ENCODE measurements around the gene DKK3. TPM values are rescaled to one million over a fixed set of nuclear protein-coding genes. Genes with fewer than 3 reads are reported as not detected.

Gene DKK3
- total RNA-seq, 1 donor: 72.4 TPM

DNA sequence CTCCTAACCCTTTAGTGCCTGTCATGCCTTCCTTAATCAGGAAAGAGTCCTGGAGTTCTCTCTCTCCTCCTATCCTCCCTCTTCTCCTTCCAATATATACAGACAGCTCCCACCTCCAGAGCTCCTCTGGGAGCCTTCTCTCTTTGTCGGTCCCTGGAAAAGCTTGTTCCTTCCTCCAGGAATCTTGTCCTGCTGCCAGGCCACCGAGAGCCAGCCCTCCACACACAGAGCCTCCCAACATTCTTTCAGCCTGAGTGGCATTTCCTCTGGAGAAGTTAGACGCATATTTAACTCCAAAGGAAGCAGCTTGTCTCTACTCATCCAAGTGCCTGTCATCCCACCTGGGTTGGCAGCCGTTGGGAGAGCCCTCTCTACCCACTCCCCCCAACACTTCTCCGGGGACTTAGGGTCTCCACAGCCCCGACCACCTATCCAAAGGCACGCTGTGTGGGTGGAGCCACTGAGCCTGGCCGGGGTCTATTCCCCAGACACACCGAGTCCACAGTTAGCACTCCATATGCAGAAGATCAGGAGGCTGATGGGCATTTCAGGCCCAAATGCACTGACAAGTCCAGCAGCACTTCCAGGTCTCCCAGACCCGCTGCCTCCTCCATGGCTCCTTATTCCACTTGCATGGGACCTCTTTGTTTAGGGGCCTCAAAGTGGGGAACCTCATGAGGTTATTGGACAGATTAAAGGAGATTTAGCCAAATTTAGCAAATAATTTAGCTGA is 31.1 kb downstream of the DKK3 start:
- TF ChIP-seq, protein P1, sequence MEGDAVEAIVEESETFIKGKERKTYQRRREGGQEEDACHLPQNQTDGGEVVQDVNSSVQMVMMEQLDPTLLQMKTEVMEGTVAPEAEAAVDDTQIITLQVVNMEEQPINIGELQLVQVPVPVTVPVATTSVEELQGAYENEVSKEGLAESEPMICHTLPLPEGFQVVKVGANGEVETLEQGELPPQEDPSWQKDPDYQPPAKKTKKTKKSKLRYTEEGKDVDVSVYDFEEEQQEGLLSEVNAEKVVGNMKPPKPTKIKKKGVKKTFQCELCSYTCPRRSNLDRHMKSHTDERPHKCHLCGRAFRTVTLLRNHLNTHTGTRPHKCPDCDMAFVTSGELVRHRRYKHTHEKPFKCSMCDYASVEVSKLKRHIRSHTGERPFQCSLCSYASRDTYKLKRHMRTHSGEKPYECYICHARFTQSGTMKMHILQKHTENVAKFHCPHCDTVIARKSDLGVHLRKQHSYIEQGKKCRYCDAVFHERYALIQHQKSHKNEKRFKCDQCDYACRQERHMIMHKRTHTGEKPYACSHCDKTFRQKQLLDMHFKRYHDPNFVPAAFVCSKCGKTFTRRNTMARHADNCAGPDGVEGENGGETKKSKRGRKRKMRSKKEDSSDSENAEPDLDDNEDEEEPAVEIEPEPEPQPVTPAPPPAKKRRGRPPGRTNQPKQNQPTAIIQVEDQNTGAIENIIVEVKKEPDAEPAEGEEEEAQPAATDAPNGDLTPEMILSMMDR (IDR thresholded peaks at IDR 0.05; ENCODE audit: extremely low read depth, low read depth, low read length): no peak
- peak; percentile 96 for DNase-seq (ENCODE audit: insufficient read length, low spot score, missing footprints)
- no peaks in the 10 kb centered on the region for H3K36me3 ChIP-seq (ENCODE audit: insufficient read depth, low read length)
- peak overlapping the region; percentile 8 for H3K4me3 ChIP-seq (ENCODE audit: insufficient read depth, low read length)
- peak overlapping the region; percentile 67 for H3K4me2 ChIP-seq (ENCODE audit: insufficient read depth, low read length)
- H3K4me1 ChIP-seq (ENCODE audit: insufficient read depth, low read length): peaks cover 58% of the 10 kb centered on the region
- H3K9me3 ChIP-seq (ENCODE audit: low read depth, low read length): no peaks in the 10 kb centered on the region
- peak overlapping the region; percentile 69 for H3K27ac ChIP-seq (ENCODE audit: low read depth, low read length)
- no peaks in the 10 kb centered on the region for H3K27me3 ChIP-seq (ENCODE audit: insufficient read depth, low read length)
- H4K20me1 ChIP-seq (ENCODE audit: insufficient read depth, low read length): no peaks in the 10 kb centered on the region
- H2AFZ ChIP-seq (ENCODE audit: low read length): no peak overlapping the region
- no peaks in the 10 kb centered on the region for H3K79me2 ChIP-seq (ENCODE audit: insufficient read depth, low read length)

DNA sequence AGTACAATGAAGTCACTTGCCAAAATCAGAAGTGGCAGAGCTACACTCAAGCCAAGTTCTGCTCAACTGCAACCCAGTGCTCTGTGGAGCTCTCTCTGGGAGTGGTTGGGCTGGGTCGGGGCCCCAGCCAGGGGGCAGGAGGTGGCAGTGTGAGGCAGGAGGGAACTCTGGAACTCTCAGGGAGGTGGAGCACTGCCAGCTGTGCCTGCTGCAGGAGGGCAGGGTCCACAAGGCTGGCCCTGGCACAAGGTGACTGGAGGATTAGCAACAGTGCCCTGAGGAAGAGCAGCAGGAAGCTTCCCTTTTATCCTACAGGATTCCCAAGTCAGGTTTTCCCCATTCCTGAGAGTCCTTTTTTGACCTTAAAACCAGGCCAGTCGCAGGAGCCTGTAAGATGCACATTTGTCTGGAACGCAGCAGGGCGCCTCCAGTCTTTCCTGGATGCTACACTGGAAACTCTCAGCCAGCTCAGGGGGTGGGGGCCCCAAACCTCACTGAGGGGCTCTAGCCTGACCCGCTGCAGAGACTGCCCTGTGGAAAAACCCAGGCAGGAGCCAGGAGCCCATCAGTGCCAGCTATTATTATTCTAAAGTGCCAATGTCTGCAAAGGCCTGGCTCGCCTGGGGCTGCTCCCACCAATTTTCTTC is 31.8 kb downstream of the DKK3 start:
- Histone ChIP-seq H4K20me1 (ENCODE audit: insufficient read depth, low read length) (no peaks in the 10 kb centered on the region), H3K4me3 (ENCODE audit: insufficient read depth, low read length) (peak overlapping the region; percentile 8), H2AFZ (ENCODE audit: low read length) (no peak overlapping the region), H3K27ac (ENCODE audit: low read depth, low read length) (peak overlapping the region; percentile 69), H3K4me2 (ENCODE audit: insufficient read depth, low read length) (peak overlapping the region; percentile 67), H3K4me1 (ENCODE audit: insufficient read depth, low read length) (peaks cover 58% of the 10 kb centered on the region), H3K36me3 (ENCODE audit: insufficient read depth, low read length) (no peaks in the 10 kb centered on the region), H3K79me2 (ENCODE audit: insufficient read depth, low read length) (no peaks in the 10 kb centered on the region), H3K27me3 (ENCODE audit: insufficient read depth, low read length) (no peaks in the 10 kb centered on the region), H3K9me3 (ENCODE audit: low read depth, low read length) (no peaks in the 10 kb centered on the region)
- peak; percentile 64 for DNase-seq (ENCODE audit: insufficient read length, low spot score, missing footprints)
- TF ChIP-seq, protein P1 (IDR thresholded peaks at IDR 0.05; ENCODE audit: extremely low read depth, low read depth, low read length): no peak

DNA sequence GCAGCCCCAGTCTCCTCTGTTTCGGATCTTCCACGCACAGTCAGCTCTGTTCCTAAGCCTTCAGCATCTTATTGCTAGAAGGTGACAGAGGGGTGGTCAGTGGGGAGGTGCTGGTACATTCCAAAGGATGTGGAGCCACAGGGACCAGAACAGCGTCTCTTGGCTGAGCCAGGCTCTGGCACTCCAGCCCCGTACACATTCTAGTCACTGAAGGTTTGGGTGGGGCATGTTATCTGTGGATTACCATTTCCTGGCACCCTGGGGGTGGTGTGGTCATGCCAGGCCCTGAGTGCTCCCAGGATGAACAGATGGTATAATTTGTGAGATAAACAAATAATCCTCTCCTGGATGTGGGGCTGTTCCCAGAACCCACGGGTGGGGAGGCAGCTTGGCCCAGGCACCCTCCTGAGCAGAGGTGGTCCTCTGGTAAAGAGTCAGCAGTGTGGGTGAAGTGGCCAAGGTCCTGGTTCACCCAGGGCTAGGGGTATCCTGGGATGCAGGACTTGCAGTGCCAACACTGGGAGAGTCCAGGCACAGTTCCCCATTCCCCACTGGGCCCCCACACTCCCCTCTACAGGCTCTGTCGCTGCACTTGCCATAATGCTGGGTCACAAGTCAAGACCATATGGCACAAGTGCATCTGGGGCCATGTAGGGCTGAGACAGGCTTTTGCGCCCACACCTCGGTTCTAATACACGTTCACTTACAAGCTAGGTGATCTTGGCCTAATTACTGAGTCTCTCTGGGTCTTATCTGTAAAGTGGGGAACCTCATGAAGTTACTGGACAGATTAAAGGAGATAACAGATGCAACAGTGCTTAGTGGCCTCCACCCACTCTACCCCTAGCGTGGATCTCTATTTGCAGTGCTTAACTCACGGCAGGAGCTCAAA is 33.0 kb downstream of the DKK3 start:
- H3K79me2 ChIP-seq (ENCODE audit: insufficient read depth, low read length): no peaks in the 10 kb centered on the region

More for the DNA sequence above, 33.0 kb downstream of the DKK3 start:
- Histone ChIP-seq H3K4me3 (ENCODE audit: insufficient read depth, low read length) (no peak overlapping the region), H3K27ac (ENCODE audit: low read depth, low read length) (no peak overlapping the region), H3K4me2 (ENCODE audit: insufficient read depth, low read length) (no peak overlapping the region), H3K36me3 (ENCODE audit: insufficient read depth, low read length) (no peaks in the 10 kb centered on the region), H4K20me1 (ENCODE audit: insufficient read depth, low read length) (no peaks in the 10 kb centered on the region), H2AFZ (ENCODE audit: low read length) (no peak overlapping the region), H3K27me3 (ENCODE audit: insufficient read depth, low read length) (no peaks in the 10 kb centered on the region), H3K9me3 (ENCODE audit: low read depth, low read length) (no peaks in the 10 kb centered on the region), H3K4me1 (ENCODE audit: insufficient read depth, low read length) (peaks cover 54% of the 10 kb centered on the region)
- DNase-seq (ENCODE audit: insufficient read length, low spot score, missing footprints): no peak
- TF ChIP-seq, protein P1 (IDR thresholded peaks at IDR 0.05; ENCODE audit: extremely low read depth, low read depth, low read length): no peak

Data from osteoblast (primary cell).